Tongue (tissue), 2 donors: Measurements from ENCODE around the gene CCDC9. TPM values are rescaled to one million over a fixed set of nuclear protein-coding genes. Genes with fewer than 3 reads are reported as not detected.
"Not testable (repeated sequence)": the region's sequence is repeated elsewhere in the genome, so short reads cannot be mapped to it uniquely, and the experiment has no call there.

Experiments
- DNase-seq: peaks from one replicate; pipeline ENCODE4 v3.0.0-alpha.2; 2015
- total RNA-seq: library from RNA; depleted of rRNA; stranded (reverse); fragments of >200 nt; gene quantifications from one replicate; pipeline ENCODE4 v1.2.3, GENCODE V29; 2014

The CCDC9 gene
- total RNA-seq, 1 donor from 2014 or later: 11.0 TPM

- no peak for DNase-seq
Observed at GRCh38 chr19:47232422-47233211, 23.7 kb upstream of the CCDC9 start.

GRCh38 chr19:47236072-47236675 is 20.2 kb upstream of the CCDC9 start:
- no peak for DNase-seq

GRCh38 chr19:47239152-47239551 is 17.2 kb upstream of the CCDC9 start:
- no peak for DNase-seq

- DNase-seq: peak; percentile 83
Observed at GRCh38 chr19:47239610-47240296, 16.6 kb upstream of the CCDC9 start.

- no peak for DNase-seq
Observed at GRCh38 chr19:47240556-47240955, 15.8 kb upstream of the CCDC9 start.

GRCh38 chr19:47240996-47241918 is 15.1 kb upstream of the CCDC9 start:
- DNase-seq: peak; percentile 74

- no peak for DNase-seq
Observed at GRCh38 chr19:47241919-47242577, 14.3 kb upstream of the CCDC9 start.

- no peak for DNase-seq
Observed at GRCh38 chr19:47243364-47243775, 13.0 kb upstream of the CCDC9 start.

GRCh38 chr19:47243776-47244547 is 12.4 kb upstream of the CCDC9 start:
- DNase-seq: peak; percentile 94

- DNase-seq: peak; percentile 87
Observed at GRCh38 chr19:47247308-47247990, 8.9 kb upstream of the CCDC9 start.

GRCh38 chr19:47253016-47253415 is 3.3 kb upstream of the CCDC9 start:
- not testable (repeated sequence) for DNase-seq

- DNase-seq: no peak
Observed at GRCh38 chr19:47253467-47253881, 2.9 kb upstream of the CCDC9 start.

GRCh38 chr19:47253970-47254369 is 2.4 kb upstream of the CCDC9 start:
- no peak for DNase-seq

GRCh38 chr19:47256693-47257410 is 527 bp downstream of the CCDC9 start:
- DNase-seq: peak; percentile 100

- DNase-seq: no peak
Observed at GRCh38 chr19:47257411-47258169, 1.3 kb downstream of the CCDC9 start.

- DNase-seq: no peak
Observed at GRCh38 chr19:47258434-47258833, 2.1 kb downstream of the CCDC9 start.

GRCh38 chr19:47258895-47259555 is 2.7 kb downstream of the CCDC9 start:
- no peak for DNase-seq

GRCh38 chr19:47260476-47260875 is 4.2 kb downstream of the CCDC9 start:
- no peak for DNase-seq
